IMR-90 (cell line): ENCODE measurements around the gene ACSBG1. TPM values are rescaled to one million over a fixed set of nuclear protein-coding genes. Genes with fewer than 3 reads are reported as not detected.

ENCODE experiments used
- ATAC-seq: fragments of 200-7000 bp; cut with Tn5 transposase; 2 replicates; pipeline ENCODE4 v1.9.1; 2020; ENCODE audit warnings: low read depth, mild to moderate bottlenecking, moderate library complexity
- BruUV-seq: library from RNA; stranded (reverse); fragments of 400-500 nt; replicated peaks from 2 replicates; lab custom pipeline; 2021; lab: Mats Ljungman, UMichigan
- CTCF ChIA-PET: fragments of 300-600 bp; formaldehyde crosslinking; extraction: SDS; loops from one replicate; lab custom pipeline; 2021; ENCODE audit warnings: antibody characterized with exemption; lab: Yijun Ruan, JAX
- POLR2A ChIA-PET: fragments of 300-600 bp; sonication (Branson Sonifier 250); formaldehyde crosslinking; loops from one replicate; lab custom pipeline; 2022; ENCODE audit warnings: antibody characterized with exemption; ENCODE audit not compliant: unreplicated experiment; lab: Charles Lee
- DNase-seq: peaks from one replicate; pipeline ENCODE4 v3.0.0; 2013
- H2AFZ ChIP-seq: replicated peaks from 2 replicates; pipeline ENCODE3; 2013; ENCODE audit warnings: low read length, mild to moderate bottlenecking; ENCODE audit not compliant: poor library complexity
- H2AK5ac ChIP-seq: 2 replicates; pipeline ENCODE4 v1.6.1; 2013; ENCODE audit warnings: low read depth, low read length, inconsistent platforms
- H2AK9ac ChIP-seq: replicated peaks from 2 replicates; pipeline ENCODE3; 2013; ENCODE audit warnings: mild to moderate bottlenecking, low read depth, low read length, moderate library complexity; ENCODE audit not compliant: poor library complexity
- H2BK120ac ChIP-seq: 2 replicates; pipeline ENCODE4 v1.6.1; 2013; ENCODE audit warnings: low read depth, low read length, inconsistent platforms
- H2BK15ac ChIP-seq: 3 replicates; pipeline ENCODE4 v1.6.1; 2013; ENCODE audit warnings: low read depth, low read length, inconsistent platforms
- H2BK20ac ChIP-seq: 2 replicates; pipeline ENCODE4 v1.6.1; 2013; ENCODE audit warnings: low read depth, mild to moderate bottlenecking, inconsistent platforms, low read length, moderate library complexity
- H2BK5ac ChIP-seq: 2 replicates; pipeline ENCODE4 v1.6.1; 2013; ENCODE audit warnings: mild to moderate bottlenecking, low read depth, low read length, inconsistent platforms; ENCODE audit not compliant: poor library complexity, severe bottlenecking
- H3K14ac ChIP-seq: replicated peaks from 2 replicates; pipeline ENCODE4 v1.6.1; 2013; ENCODE audit warnings: low read depth, low read length, inconsistent platforms
- H3K18ac ChIP-seq: 2 replicates; pipeline ENCODE4 v1.6.1; 2013; ENCODE audit warnings: low read depth, low read length, control low read depth
- H3K23ac ChIP-seq: 2 replicates; pipeline ENCODE4 v1.6.1; 2013; ENCODE audit warnings: low read depth, low read length, inconsistent platforms
- H3K27ac ChIP-seq: 2 replicates; pipeline ENCODE4 v1.5.1; 2013; ENCODE audit warnings: mild to moderate bottlenecking, control low read depth, low read length; ENCODE audit not compliant: insufficient read depth
- H3K27me3 ChIP-seq: 2 replicates; pipeline ENCODE4 v1.6.1; 2013; ENCODE audit warnings: low read length; ENCODE audit not compliant: control insufficient read depth, insufficient read depth
- H3K36me3 ChIP-seq: 2 replicates; pipeline ENCODE4 v1.6.1; 2013; ENCODE audit warnings: low read length, mixed read lengths; ENCODE audit not compliant: control insufficient read depth, insufficient read depth
- H3K4ac ChIP-seq: 2 replicates; pipeline ENCODE4 v1.6.1; 2013; ENCODE audit warnings: low read depth, low read length, inconsistent platforms
- H3K4me1 ChIP-seq: 2 replicates; pipeline ENCODE4 v1.6.1; 2013; ENCODE audit warnings: low read length, mixed read lengths; ENCODE audit not compliant: control insufficient read depth, insufficient read depth
- H3K4me2 ChIP-seq: 2 replicates; pipeline ENCODE4 v1.6.1; 2013; ENCODE audit warnings: low read depth, mild to moderate bottlenecking, control low read depth, low read length, moderate library complexity
- H3K4me3 ChIP-seq: 2 replicates; pipeline ENCODE4 v1.5.1; 2013; ENCODE audit warnings: low read depth, mild to moderate bottlenecking, control low read depth, low read length, moderate library complexity; ENCODE audit not compliant: insufficient read depth
- H3K56ac ChIP-seq: 2 replicates; pipeline ENCODE4 v1.6.1; 2013; ENCODE audit warnings: low read length, inconsistent platforms; ENCODE audit not compliant: insufficient read depth; ENCODE audit errors: extremely low read depth
- H3K79me1 ChIP-seq, 2 experiments: 2 replicates each; pipeline ENCODE4 v1.6.1; 2013; ENCODE audit warnings: low read length in 2 of 2, inconsistent platforms in 1 of 2, low read depth in 1 of 2
- H3K9ac ChIP-seq: 2 replicates; pipeline ENCODE4 v1.6.1; 2013; ENCODE audit warnings: low read depth, low read length, control low read depth
- H3K9me1 ChIP-seq: 2 replicates; pipeline ENCODE4 v1.6.1; 2013; ENCODE audit warnings: low read length, inconsistent platforms; ENCODE audit not compliant: insufficient read depth
- H3K9me3 ChIP-seq: 2 replicates; pipeline ENCODE4 v1.6.1; 2013; ENCODE audit warnings: low read length; ENCODE audit not compliant: control insufficient read depth, insufficient read depth
- H4K20me1 ChIP-seq: 2 replicates; pipeline ENCODE4 v1.6.1; 2013; ENCODE audit warnings: low read length, inconsistent platforms; ENCODE audit not compliant: insufficient read depth
- H4K5ac ChIP-seq: 2 replicates; pipeline ENCODE4 v1.6.1; 2013; ENCODE audit warnings: mild to moderate bottlenecking, low read depth, low read length, control low read depth
- H4K8ac ChIP-seq, 2 experiments: 2 replicates each; pipeline ENCODE4 v1.6.1; 2013; ENCODE audit warnings: low read depth in 2 of 2, low read length in 2 of 2, control low read depth in 1 of 2, inconsistent platforms in 1 of 2
- H4K91ac ChIP-seq: 2 replicates; pipeline ENCODE4 v1.6.1; 2013; ENCODE audit warnings: low read depth, low read length, inconsistent platforms; ENCODE audit not compliant: insufficient read depth
- BHLHE40 ChIP-seq: fragments of 150-350 bp; IDR thresholded peaks from 2 replicates; pipeline ENCODE4 v1.6.1; 2016; ENCODE audit warnings: mild to moderate bottlenecking, low read depth, low read length
- CEBPB ChIP-seq: IDR thresholded peaks from 2 replicates; pipeline ENCODE4 v1.6.1; 2012; ENCODE audit warnings: low read depth, low read length, improper control_type of control experiment
- CHD1 ChIP-seq: IDR thresholded peaks from 2 replicates; pipeline ENCODE4 v1.6.1; 2012; ENCODE audit warnings: low read depth, low read length, improper control_type of control experiment
- MAFK ChIP-seq: IDR thresholded peaks from 2 replicates; pipeline ENCODE4 v1.6.1; 2012; ENCODE audit warnings: low read depth, low read length, improper control_type of control experiment
- MAZ ChIP-seq: IDR thresholded peaks from 2 replicates; pipeline ENCODE4 v1.6.1; 2012; ENCODE audit warnings: low read depth, mild to moderate bottlenecking, low read length, improper control_type of control experiment, moderate library complexity, borderline replicate concordance
- MXI1 ChIP-seq: IDR thresholded peaks from 2 replicates; pipeline ENCODE4 v1.6.1; 2012; ENCODE audit warnings: low read depth, mild to moderate bottlenecking, low read length, moderate library complexity, borderline replicate concordance
- POLR2A ChIP-seq: IDR thresholded peaks from 2 replicates; pipeline ENCODE4 v1.6.1; 2012; ENCODE audit warnings: mild to moderate bottlenecking, low read depth, low read length
- RCOR1 ChIP-seq: IDR thresholded peaks from 2 replicates; pipeline ENCODE4 v1.6.1; 2012; ENCODE audit warnings: mild to moderate bottlenecking, low read length, improper control_type of control experiment; ENCODE audit not compliant: insufficient replicate concordance
- WGBS, 2 experiments: methylation state at CpG; one replicate each; pipeline versions ENCODE4 v1.1.5 to v1.1.7; 2013; ENCODE audit warnings: missing lambda C conversion rate in 2 of 2; ENCODE audit not compliant: insufficient read length in 1 of 2; ENCODE audit errors: extremely low coverage in 2 of 2; 5-methylcytosine and 5-hydroxymethylcytosine counted together
- dilution Hi-C: fragments of 300-500 bp; cut with HindIII; formaldehyde crosslinking; loops from one replicate; pipeline ENCODE4 v1.14.3; 2018; ENCODE audit warnings: low sequenced_read_pairs; ENCODE audit not compliant: unreplicated experiment
- in situ Hi-C: fragments of 300-500 bp; cut with MboI; formaldehyde crosslinking; loops from 3 replicates; pipeline ENCODE4 v1.14.3; 2019; ENCODE audit warnings: low sequenced_read_pairs, inconsistent platforms, mixed read lengths
- intact Hi-C: fragments of 100-400 bp; cut with micrococcal nuclease; formaldehyde crosslinking; loops from 2 replicates; pipeline ENCODE4 v1.10.0; 2022
- polyA plus RNA-seq, 3 experiments: library from polyadenylated mRNA; depleted of rRNA; stranded (reverse); fragments of >200 nt; gene quantifications; 2 replicates each; pipeline ENCODE4 v1.2.3, GENCODE V29; 2012; ENCODE audit warnings: low replicate concordance in 1 of 3
- total RNA-seq: library from RNA; depleted of rRNA; stranded (reverse); fragments of >200 nt; gene quantifications from 2 replicates; pipeline ENCODE4 v1.2.3, GENCODE V29; 2012

The ACSBG1 gene
- total and polyA plus RNA-seq, 2 of the 4 experiments (the other 2 are of a cell fraction) = 0.02 TPM; not detected in 1

GRCh38 chr15:78232951-78233350 is 1.4 kb downstream of the ACSBG1 start:
- ChIA-PET POLR2A (no interaction called here), CTCF (no interaction called here)
- BruUV-seq = no TSS peak
- H2AK5ac ChIP-seq = no peak overlapping the region
- no peak overlapping the region for H2BK20ac ChIP-seq
- no peak overlapping the region for H3K4me3 ChIP-seq
- in situ Hi-C loops = loop anchor here (10.0 kb wide), 1 partner anchor 118 kb away; no protein-coding TSS in a partner anchor
- peaks cover 68% of the 10 kb centered on the region for H3K27me3 ChIP-seq
- H3K23ac ChIP-seq = no peak overlapping the region
- DNase-seq = no peak
- no peaks in the 10 kb centered on the region for H3K4me1 ChIP-seq
- no peak overlapping the region for H3K27ac ChIP-seq
- WGBS, 2 experiments = 41% methylated on average over 3 of the region's 5 CpGs; no CpG with 5 or more reads in 1 of the 2 experiments
- no peak overlapping the region for H3K18ac ChIP-seq
- H3K56ac ChIP-seq = no peak overlapping the region
- H3K9ac ChIP-seq = no peak overlapping the region
- H2AFZ ChIP-seq = no peak overlapping the region
- intact Hi-C loops = no loop called here
- no peaks in the 10 kb centered on the region for H3K9me1 ChIP-seq
- no peaks in the 10 kb centered on the region for H3K36me3 ChIP-seq
- H3K4me2 ChIP-seq = no peak overlapping the region
- no peak overlapping the region for H2BK120ac ChIP-seq
- H3K79me1 ChIP-seq = no peaks in the 10 kb centered on the region
- H4K5ac ChIP-seq = no peak overlapping the region
- no peak overlapping the region for H2BK15ac ChIP-seq
- ATAC-seq = no peak
- H4K8ac ChIP-seq = no peak overlapping the region
- H2BK5ac ChIP-seq = no peak overlapping the region
- H3K14ac ChIP-seq = no peak overlapping the region
- H3K9me3 ChIP-seq = no peaks in the 10 kb centered on the region
- H3K4ac ChIP-seq = no peak overlapping the region
- H2AK9ac ChIP-seq = no peak overlapping the region
- no peaks in the 10 kb centered on the region for H4K20me1 ChIP-seq
- no peak overlapping the region for H4K91ac ChIP-seq
- dilution Hi-C loops = no loop called here
- TF ChIP-seq CEBPB (no peak), MXI1 (no peak), MAZ (no peak), CHD1 (no peak), RCOR1 (no peak), POLR2A (no peak), MAFK (no peak), BHLHE40 (no peak)
